ENCODE results near the gene PFDN5.
A peak's percentile ranks its signal among the peaks of the same experiment; 100 is the strongest.
"Not testable (repeated sequence)": the region's sequence is repeated elsewhere in the genome, so short reads cannot be mapped to it uniquely, and the experiment has no call there.

PFDN5 gene

GRCh38 chr12:53330671-53331070, 35.3 kb downstream of the PFDN5 start:
- no peak for DNase-seq

- DNase-seq = not testable (repeated sequence)
Measured at GRCh38 chr12:53332339-53332738, 37.0 kb downstream of the PFDN5 start.

- no peak for DNase-seq
Measured at GRCh38 chr12:53332744-53333143, 37.4 kb downstream of the PFDN5 start.

GRCh38 chr12:53333289-53333688, 37.9 kb downstream of the PFDN5 start:
- DNase-seq = no peak

- no peak for DNase-seq
Measured at GRCh38 chr12:53333845-53334244, 38.5 kb downstream of the PFDN5 start.

- DNase-seq = no peak
Measured at GRCh38 chr12:53334822-53335221, 39.5 kb downstream of the PFDN5 start.

- no peak for DNase-seq
Measured at GRCh38 chr12:53336181-53336681, 40.9 kb downstream of the PFDN5 start, which contains the start of gene SP7. TSS of gene SP7 (minus strand) at chr12:53336354. CDS start at chr12:53335646, 708 bp downstream.

- no peak for DNase-seq
Measured at GRCh38 chr12:53338017-53338416, 42.7 kb downstream of the PFDN5 start.

- no peak for DNase-seq
Measured at GRCh38 chr12:53338916-53339315, 43.6 kb downstream of the PFDN5 start.

GRCh38 chr12:53340398-53340797, 45.1 kb downstream of the PFDN5 start:
- no peak for DNase-seq

GRCh38 chr12:53343449-53343848, 48.1 kb downstream of the PFDN5 start:
- DNase-seq = no peak

GRCh38 chr12:53343969-53344368, 48.6 kb downstream of the PFDN5 start:
- DNase-seq = peak in 4 of 6 experiments; percentile 10 to 44 (median 30)

GRCh38 chr12:53344487-53344823, 49.1 kb downstream of the PFDN5 start:
- DNase-seq = peak in 1 of 6 experiments; percentile 38

- DNase-seq = peak; percentile 43 to 69 (median 58)
Measured at GRCh38 chr12:53344824-53345485, 49.6 kb downstream of the PFDN5 start.

- DNase-seq = no peak
Measured at GRCh38 chr12:53345486-53346188, 50.3 kb downstream of the PFDN5 start.

- no peak for DNase-seq
Measured at GRCh38 chr12:53346491-53346890, 51.1 kb downstream of the PFDN5 start.

GRCh38 chr12:53347905-53348304, 52.6 kb downstream of the PFDN5 start:
- DNase-seq = no peak

All from stimulated activated naive CD4-positive, alpha-beta T cell (primary cell).